GM23338 (cell line): ENCODE data around the gene CEP20. TPM values are rescaled to one million over a fixed set of nuclear protein-coding genes. Genes with fewer than 3 reads are reported as not detected.

Experiments
- ATAC-seq: fragments of 200-7000 bp; cut with Tn5 transposase; 3 replicates; pipeline ENCODE4 v1.9.1; 2020
- DNase-seq: peaks from one replicate; pipeline ENCODE4 v3.0.0-alpha.2; 2015; ENCODE audit warnings: low spot score
- H2AFZ ChIP-seq: fragments of 200-600 bp; sonication (generic); 2 replicates; pipeline ENCODE4 v1.8.0; 2016; ENCODE audit warnings: antibody characterized with exemption, mild to moderate bottlenecking, moderate library complexity
- H3F3A ChIP-seq: fragments of 200-600 bp; sonication (generic); replicated peaks from 2 replicates; pipeline ENCODE4 v1.8.0; 2017; ENCODE audit warnings: antibody characterized with exemption, mixed run types, low read depth
- H3K27ac ChIP-seq: fragments of 200-600 bp; sonication (generic); 2 replicates; pipeline ENCODE4 v1.6.1; 2016; ENCODE audit warnings: low read depth
- H3K27me3 ChIP-seq: fragments of 200-600 bp; sonication (generic); 2 replicates; pipeline ENCODE4 v1.8.0; 2016; ENCODE audit warnings: mild to moderate bottlenecking, mixed run types, moderate library complexity; ENCODE audit not compliant: insufficient read depth
- H3K36me3 ChIP-seq: fragments of 200-600 bp; sonication (generic); 2 replicates; pipeline ENCODE4 v1.8.0; 2016; ENCODE audit warnings: mild to moderate bottlenecking; ENCODE audit not compliant: insufficient read depth
- H3K4me1 ChIP-seq: fragments of 200-600 bp; sonication (generic); 2 replicates; pipeline ENCODE4 v1.8.0; 2016; ENCODE audit warnings: mild to moderate bottlenecking, moderate library complexity; ENCODE audit not compliant: insufficient read depth
- H3K4me2 ChIP-seq: fragments of 200-600 bp; sonication (generic); 2 replicates; pipeline ENCODE4 v1.7.1; 2017; ENCODE audit warnings: mixed run types
- H3K4me3 ChIP-seq: fragments of 200-600 bp; sonication (generic); 2 replicates; pipeline ENCODE4 v1.6.1; 2016; ENCODE audit warnings: mixed run types
- H3K79me2 ChIP-seq: fragments of 200-600 bp; sonication (generic); replicated peaks from 2 replicates; pipeline ENCODE4 v1.8.0; 2017; ENCODE audit warnings: mild to moderate bottlenecking; ENCODE audit not compliant: insufficient read depth
- H3K9me2 ChIP-seq: fragments of 200-600 bp; sonication (generic); 2 replicates; pipeline ENCODE4 v1.8.0; 2017; ENCODE audit not compliant: insufficient read depth
- H4K20me1 ChIP-seq: fragments of 200-600 bp; sonication (generic); replicated peaks from 2 replicates; pipeline ENCODE4 v1.8.0; 2017; ENCODE audit warnings: mild to moderate bottlenecking; ENCODE audit not compliant: insufficient read depth
- H3K27ac Mint-ChIP-seq: 2 replicates; pipeline ENCODE4 v1.8.0; 2020; ENCODE audit warnings: inconsistent platforms, mild to moderate bottlenecking, moderate library complexity, mixed read lengths
- H3K27me3 Mint-ChIP-seq: 3 replicates; pipeline ENCODE4 v1.8.0; 2022; ENCODE audit warnings: low read depth, mild to moderate bottlenecking, moderate library complexity, mixed read lengths, inconsistent platforms; ENCODE audit not compliant: insufficient read depth, poor library complexity
- H3K36me3 Mint-ChIP-seq: 3 replicates; pipeline ENCODE4 v1.8.0; 2021; ENCODE audit warnings: low read depth, mild to moderate bottlenecking, inconsistent platforms, moderate library complexity, mixed read lengths
- H3K4me1 Mint-ChIP-seq: 3 replicates; pipeline ENCODE4 v1.8.0; 2020; ENCODE audit warnings: mild to moderate bottlenecking, inconsistent platforms, mixed read lengths
- H3K4me3 Mint-ChIP-seq: 3 replicates; pipeline ENCODE4 v1.8.0; 2021; ENCODE audit warnings: moderate library complexity, mild to moderate bottlenecking, inconsistent platforms, mixed read lengths
- H3K9me3 Mint-ChIP-seq: 3 replicates; pipeline ENCODE4 v1.8.0; 2020; ENCODE audit warnings: moderate library complexity, mild to moderate bottlenecking, inconsistent platforms, mixed read lengths
- CTCF ChIP-seq, 2 experiments: fragments of 200-600 bp in 1 of 2; sonication (generic) in 1 of 2; conservative IDR thresholded peaks; 2 replicates each; pipeline versions ENCODE4 v1.5.1 to v1.6.1; 2016 to 2017; ENCODE audit warnings: antibody characterized with exemption in 2 of 2, low read depth in 2 of 2, mild to moderate bottlenecking in 2 of 2, moderate library complexity in 1 of 2
- EZH2phosphoT487 ChIP-seq: fragments of 200-600 bp; sonication (generic); IDR thresholded peaks from one replicate; pipeline ENCODE4 v1.8.1; 2018; ENCODE audit warnings: antibody characterized with exemption; ENCODE audit not compliant: unreplicated experiment
- POLR2AphosphoS5 ChIP-seq: IDR thresholded peaks from 2 replicates; pipeline ENCODE4 v1.6.1; 2016; ENCODE audit warnings: antibody characterized with exemption, low read depth
- ZNF462 ChIP-seq: fragments of 250-450 bp; sonication (Bioruptor Pico); IDR thresholded peaks from 2 replicates; pipeline ENCODE4 v1.5.0; 2020; ENCODE audit warnings: mild to moderate bottlenecking, moderate library complexity
- polyA plus RNA-seq: library from polyadenylated mRNA; unstranded; fragments of >200 nt; fragmentation: Nextera tagmentation; extraction: Ambion mirVana; gene quantifications from 2 replicates; pipeline ENCODE4 v1.2.1, GENCODE V29; 2016
- total RNA-seq: library from RNA; depleted of rRNA; stranded (reverse); fragments of >200 nt; shearing (Covaris generic); gene quantifications from 2 replicates; pipeline ENCODE4 v1.2.3, GENCODE V29; 2014
- TF ChIP-seq, protein P1 (sequence below): IDR thresholded peaks from one replicate; pipeline ENCODE4 v1.6.1; 2018; ENCODE audit warnings: antibody characterized with exemption; ENCODE audit not compliant: unreplicated experiment
- TF ChIP-seq, protein P2 (sequence below): IDR thresholded peaks from 2 replicates; pipeline ENCODE4 v1.6.1; 2016; ENCODE audit warnings: antibody characterized with exemption

CEP20 gene
- total and polyA plus RNA-seq, 2 experiments from 2014 or later = 60.2 to 70.9 TPM

GRCh38 chr16:15897834-15898254, 9.4 kb upstream of the CEP20 start:
- H3K4me2 ChIP-seq = no peak overlapping the region
- TF ChIP-seq, protein P1, sequence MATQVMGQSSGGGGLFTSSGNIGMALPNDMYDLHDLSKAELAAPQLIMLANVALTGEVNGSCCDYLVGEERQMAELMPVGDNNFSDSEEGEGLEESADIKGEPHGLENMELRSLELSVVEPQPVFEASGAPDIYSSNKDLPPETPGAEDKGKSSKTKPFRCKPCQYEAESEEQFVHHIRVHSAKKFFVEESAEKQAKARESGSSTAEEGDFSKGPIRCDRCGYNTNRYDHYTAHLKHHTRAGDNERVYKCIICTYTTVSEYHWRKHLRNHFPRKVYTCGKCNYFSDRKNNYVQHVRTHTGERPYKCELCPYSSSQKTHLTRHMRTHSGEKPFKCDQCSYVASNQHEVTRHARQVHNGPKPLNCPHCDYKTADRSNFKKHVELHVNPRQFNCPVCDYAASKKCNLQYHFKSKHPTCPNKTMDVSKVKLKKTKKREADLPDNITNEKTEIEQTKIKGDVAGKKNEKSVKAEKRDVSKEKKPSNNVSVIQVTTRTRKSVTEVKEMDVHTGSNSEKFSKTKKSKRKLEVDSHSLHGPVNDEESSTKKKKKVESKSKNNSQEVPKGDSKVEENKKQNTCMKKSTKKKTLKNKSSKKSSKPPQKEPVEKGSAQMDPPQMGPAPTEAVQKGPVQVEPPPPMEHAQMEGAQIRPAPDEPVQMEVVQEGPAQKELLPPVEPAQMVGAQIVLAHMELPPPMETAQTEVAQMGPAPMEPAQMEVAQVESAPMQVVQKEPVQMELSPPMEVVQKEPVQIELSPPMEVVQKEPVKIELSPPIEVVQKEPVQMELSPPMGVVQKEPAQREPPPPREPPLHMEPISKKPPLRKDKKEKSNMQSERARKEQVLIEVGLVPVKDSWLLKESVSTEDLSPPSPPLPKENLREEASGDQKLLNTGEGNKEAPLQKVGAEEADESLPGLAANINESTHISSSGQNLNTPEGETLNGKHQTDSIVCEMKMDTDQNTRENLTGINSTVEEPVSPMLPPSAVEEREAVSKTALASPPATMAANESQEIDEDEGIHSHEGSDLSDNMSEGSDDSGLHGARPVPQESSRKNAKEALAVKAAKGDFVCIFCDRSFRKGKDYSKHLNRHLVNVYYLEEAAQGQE = no peak
- no peak for TF ChIP-seq CTCF (conservative IDR thresholded peaks at IDR 0.05; ENCODE audit: low read depth in 2 of 2)
- no peak for TF ChIP-seq EZH2phosphoT487
- no peak for TF ChIP-seq POLR2AphosphoS5
- no peak for TF ChIP-seq ZNF462 (CRISPR knock-in tag)
- TF ChIP-seq, protein P2, sequence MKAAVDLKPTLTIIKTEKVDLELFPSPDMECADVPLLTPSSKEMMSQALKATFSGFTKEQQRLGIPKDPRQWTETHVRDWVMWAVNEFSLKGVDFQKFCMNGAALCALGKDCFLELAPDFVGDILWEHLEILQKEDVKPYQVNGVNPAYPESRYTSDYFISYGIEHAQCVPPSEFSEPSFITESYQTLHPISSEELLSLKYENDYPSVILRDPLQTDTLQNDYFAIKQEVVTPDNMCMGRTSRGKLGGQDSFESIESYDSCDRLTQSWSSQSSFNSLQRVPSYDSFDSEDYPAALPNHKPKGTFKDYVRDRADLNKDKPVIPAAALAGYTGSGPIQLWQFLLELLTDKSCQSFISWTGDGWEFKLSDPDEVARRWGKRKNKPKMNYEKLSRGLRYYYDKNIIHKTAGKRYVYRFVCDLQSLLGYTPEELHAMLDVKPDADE = no peak
- Mint-ChIP-seq H3K4me1 (peaks cover 3% of the 10 kb centered on the region; the same call in 1 of the 3 replicates), H3K27ac (no peak overlapping the region), H3K4me3 (no peak overlapping the region), H3K9me3 (no peaks in the 10 kb centered on the region; the same call in 2 of the 3 replicates), H3K27me3 (peaks cover 4% of the 10 kb centered on the region), H3K36me3 (no peaks in the 10 kb centered on the region)
- peak overlapping the region; percentile 83; the same call in 1 of the 2 replicates for H2AFZ ChIP-seq
- DNase-seq = no peak
- no peak for ATAC-seq
- no peaks in the 10 kb centered on the region for H3K36me3 ChIP-seq
- no peaks in the 10 kb centered on the region for H3K79me2 ChIP-seq
- H3K4me1 ChIP-seq = no peaks in the 10 kb centered on the region
- no peak overlapping the region for H3K27ac ChIP-seq
- H4K20me1 ChIP-seq = no peaks in the 10 kb centered on the region
- no peaks in the 10 kb centered on the region for H3K9me2 ChIP-seq
- H3F3A ChIP-seq = no peaks in the 10 kb centered on the region
- no peaks in the 10 kb centered on the region for H3K27me3 ChIP-seq
- H3K4me3 ChIP-seq = no peak overlapping the region
